ENCODE results near the gene ANXA10. TPM values are rescaled to one million over a fixed set of nuclear protein-coding genes. Genes with fewer than 3 reads are reported as not detected.

Gene ANXA10
- total RNA-seq, 1 donor: 1.1 TPM

GRCh38 chr4:168082379-168082778 is 10.0 kb upstream of the ANXA10 start:
- no peak for TF ChIP-seq CTCF (IDR thresholded peaks at IDR 0.05; ENCODE audit: extremely low read depth, low read depth, low read length)
- H4K20me1 ChIP-seq (ENCODE audit: insufficient read depth, low read length): no peaks in the 10 kb centered on the region
- no peak overlapping the region for H3K27ac ChIP-seq (ENCODE audit: low read depth, low read length)
- H3K36me3 ChIP-seq (ENCODE audit: insufficient read depth, low read length): no peaks in the 10 kb centered on the region
- peak overlapping the region; percentile 42 for H2AFZ ChIP-seq (ENCODE audit: low read length)
- H3K27me3 ChIP-seq (ENCODE audit: insufficient read depth, low read length): no peaks in the 10 kb centered on the region
- no peak overlapping the region for H3K4me2 ChIP-seq (ENCODE audit: insufficient read depth, low read length)
- H3K9me3 ChIP-seq (ENCODE audit: low read depth, low read length): peaks cover 2% of the 10 kb centered on the region
- DNase-seq (ENCODE audit: insufficient read length, low spot score, missing footprints): no peak
- no peaks in the 10 kb centered on the region for H3K79me2 ChIP-seq (ENCODE audit: insufficient read depth, low read length)
- H3K4me1 ChIP-seq (ENCODE audit: insufficient read depth, low read length): peaks cover 4% of the 10 kb centered on the region
- no peak overlapping the region for H3K4me3 ChIP-seq (ENCODE audit: insufficient read depth, low read length)

GRCh38 chr4:168095776-168096406 is 3.6 kb downstream of the ANXA10 start:
- DNase-seq (ENCODE audit: insufficient read length, low spot score, missing footprints): no peak
- H3K4me2 ChIP-seq (ENCODE audit: insufficient read depth, low read length): peak overlapping the region; percentile 52
- peaks cover 47% of the 10 kb centered on the region for H3K4me1 ChIP-seq (ENCODE audit: insufficient read depth, low read length)
- no peaks in the 10 kb centered on the region for H3K79me2 ChIP-seq (ENCODE audit: insufficient read depth, low read length)
- no peaks in the 10 kb centered on the region for H4K20me1 ChIP-seq (ENCODE audit: insufficient read depth, low read length)
- H3K27me3 ChIP-seq (ENCODE audit: insufficient read depth, low read length): no peaks in the 10 kb centered on the region
- H3K4me3 ChIP-seq (ENCODE audit: insufficient read depth, low read length): no peak overlapping the region
- H2AFZ ChIP-seq (ENCODE audit: low read length): no peak overlapping the region
- H3K27ac ChIP-seq (ENCODE audit: low read depth, low read length): peak overlapping the region; percentile 94
- no peaks in the 10 kb centered on the region for H3K9me3 ChIP-seq (ENCODE audit: low read depth, low read length)
- TF ChIP-seq CTCF (IDR thresholded peaks at IDR 0.05; ENCODE audit: extremely low read depth, low read depth, low read length): no peak
- H3K36me3 ChIP-seq (ENCODE audit: insufficient read depth, low read length): no peaks in the 10 kb centered on the region

- Histone ChIP-seq H3K9me3 (ENCODE audit: low read depth, low read length) (no peaks in the 10 kb centered on the region), H4K20me1 (ENCODE audit: insufficient read depth, low read length) (no peaks in the 10 kb centered on the region), H3K4me3 (ENCODE audit: insufficient read depth, low read length) (no peak overlapping the region), H3K79me2 (ENCODE audit: insufficient read depth, low read length) (no peaks in the 10 kb centered on the region), H3K36me3 (ENCODE audit: insufficient read depth, low read length) (no peaks in the 10 kb centered on the region), H2AFZ (ENCODE audit: low read length) (no peak overlapping the region), H3K27me3 (ENCODE audit: insufficient read depth, low read length) (no peaks in the 10 kb centered on the region), H3K27ac (ENCODE audit: low read depth, low read length) (peak overlapping the region; percentile 94), H3K4me2 (ENCODE audit: insufficient read depth, low read length) (peak overlapping the region; percentile 52), H3K4me1 (ENCODE audit: insufficient read depth, low read length) (peaks cover 47% of the 10 kb centered on the region)
- TF ChIP-seq CTCF (IDR thresholded peaks at IDR 0.05; ENCODE audit: extremely low read depth, low read depth, low read length): no peak
- DNase-seq (ENCODE audit: insufficient read length, low spot score, missing footprints): peak; percentile 34
Measured at GRCh38 chr4:168096407-168096784, 4.1 kb downstream of the ANXA10 start.

GRCh38 chr4:168097161-168097560 is 4.8 kb downstream of the ANXA10 start:
- Histone ChIP-seq H3K27ac (ENCODE audit: low read depth, low read length) (peak overlapping the region; percentile 94), H3K4me1 (ENCODE audit: insufficient read depth, low read length) (peaks cover 47% of the 10 kb centered on the region), H3K4me3 (ENCODE audit: insufficient read depth, low read length) (no peak overlapping the region), H4K20me1 (ENCODE audit: insufficient read depth, low read length) (no peaks in the 10 kb centered on the region), H3K4me2 (ENCODE audit: insufficient read depth, low read length) (no peak overlapping the region), H2AFZ (ENCODE audit: low read length) (no peak overlapping the region), H3K27me3 (ENCODE audit: insufficient read depth, low read length) (no peaks in the 10 kb centered on the region), H3K79me2 (ENCODE audit: insufficient read depth, low read length) (no peaks in the 10 kb centered on the region), H3K9me3 (ENCODE audit: low read depth, low read length) (no peaks in the 10 kb centered on the region), H3K36me3 (ENCODE audit: insufficient read depth, low read length) (no peaks in the 10 kb centered on the region)
- DNase-seq (ENCODE audit: insufficient read length, low spot score, missing footprints): no peak
- no peak for TF ChIP-seq CTCF (IDR thresholded peaks at IDR 0.05; ENCODE audit: extremely low read depth, low read depth, low read length)

Data from osteoblast (primary cell).